GM12892 (cell line): Measurements from ENCODE around the gene TANK. TPM values are rescaled to one million over a fixed set of nuclear protein-coding genes. Genes with fewer than 3 reads are reported as not detected.

ENCODE experiments used
- DNase-seq: peaks from one replicate; pipeline ENCODE4 v3.0.0; 2011; ENCODE audit not compliant: insufficient read length
- FAIRE-seq: peaks from 2 replicates; lab custom pipeline; 2011; peaks lifted over from hg19 to GRCh38; lab: Jason Lieb, UNC
- POLR2A ChIP-seq: IDR thresholded peaks from 2 replicates; pipeline ENCODE4 v1.6.1; 2011; ENCODE audit warnings: low read depth, low read length, control low read depth
- POLR2AphosphoS5 ChIP-seq: IDR thresholded peaks from 2 replicates; pipeline ENCODE4 v1.6.1; 2011; ENCODE audit warnings: low read depth, low read length, control low read depth
- TAF1 ChIP-seq: IDR thresholded peaks from 2 replicates; pipeline ENCODE4 v1.6.1; 2011; ENCODE audit warnings: low read depth, mild to moderate bottlenecking, control low read depth, low read length, borderline replicate concordance
- polyA plus RNA-seq: library from polyadenylated mRNA; unstranded; fragments of >200 nt; gene quantifications from one replicate; pipeline ENCODE4 v1.2.1, GENCODE V29; 2012; ENCODE audit warnings: missing spikeins, inconsistent platforms; ENCODE audit not compliant: missing spikeins

The TANK gene, protein sequence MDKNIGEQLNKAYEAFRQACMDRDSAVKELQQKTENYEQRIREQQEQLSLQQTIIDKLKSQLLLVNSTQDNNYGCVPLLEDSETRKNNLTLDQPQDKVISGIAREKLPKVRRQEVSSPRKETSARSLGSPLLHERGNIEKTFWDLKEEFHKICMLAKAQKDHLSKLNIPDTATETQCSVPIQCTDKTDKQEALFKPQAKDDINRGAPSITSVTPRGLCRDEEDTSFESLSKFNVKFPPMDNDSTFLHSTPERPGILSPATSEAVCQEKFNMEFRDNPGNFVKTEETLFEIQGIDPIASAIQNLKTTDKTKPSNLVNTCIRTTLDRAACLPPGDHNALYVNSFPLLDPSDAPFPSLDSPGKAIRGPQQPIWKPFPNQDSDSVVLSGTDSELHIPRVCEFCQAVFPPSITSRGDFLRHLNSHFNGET
- polyA plus RNA-seq = 75.2 TPM

DNA sequence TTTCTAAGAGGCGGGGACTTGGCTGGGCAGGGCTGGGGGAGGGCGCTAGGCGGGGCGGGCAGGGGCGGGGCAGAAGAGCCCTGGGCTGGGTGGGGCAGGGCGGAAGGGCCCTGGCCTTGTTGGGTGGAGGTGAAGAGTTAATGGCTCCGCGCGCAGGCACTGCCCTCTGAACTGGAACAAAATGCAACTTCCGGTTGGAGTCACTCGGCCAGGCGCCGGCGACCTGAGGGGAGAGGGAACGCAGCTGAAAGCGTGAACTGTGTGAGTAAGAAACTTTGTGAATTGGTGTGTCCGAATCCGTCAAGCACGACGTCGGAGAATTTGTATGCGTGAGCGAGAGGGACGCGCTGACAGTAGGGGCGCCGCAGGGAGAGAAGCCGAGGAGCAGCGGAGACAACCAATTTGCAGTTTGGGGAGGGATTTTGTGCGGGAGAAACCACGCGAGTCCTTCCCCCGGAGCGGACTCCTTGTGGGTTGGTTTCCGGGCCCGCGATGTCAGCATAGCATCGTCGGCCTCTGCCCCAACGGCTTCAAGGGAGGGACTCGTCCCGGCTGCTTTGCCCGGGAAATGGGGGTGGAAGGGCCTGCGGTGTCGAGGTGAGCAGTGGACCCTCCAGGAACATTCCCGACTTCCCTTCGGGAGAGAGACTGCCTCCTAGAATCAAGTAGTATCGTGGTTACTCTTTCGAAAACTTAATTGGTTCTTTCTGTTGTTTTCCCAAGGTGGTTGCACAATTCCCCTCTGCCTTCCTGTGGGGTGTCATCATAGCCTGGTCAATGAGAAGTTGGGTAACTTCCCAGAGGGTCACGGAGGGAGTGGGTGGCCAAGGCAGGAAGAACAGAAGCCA is at the start of gene TANK:
TANK (plus strand) TSS at position 203 of the 848 bp plus-strand sequence. CDS start 19,235 bp downstream, outside the sequence.
- peak; percentile 97 for FAIRE-seq
- peak; percentile 66 for DNase-seq
- TF ChIP-seq POLR2A (peak; percentile 98), TAF1 (peak; percentile 100), POLR2AphosphoS5 (peak; percentile 97)

DNA sequence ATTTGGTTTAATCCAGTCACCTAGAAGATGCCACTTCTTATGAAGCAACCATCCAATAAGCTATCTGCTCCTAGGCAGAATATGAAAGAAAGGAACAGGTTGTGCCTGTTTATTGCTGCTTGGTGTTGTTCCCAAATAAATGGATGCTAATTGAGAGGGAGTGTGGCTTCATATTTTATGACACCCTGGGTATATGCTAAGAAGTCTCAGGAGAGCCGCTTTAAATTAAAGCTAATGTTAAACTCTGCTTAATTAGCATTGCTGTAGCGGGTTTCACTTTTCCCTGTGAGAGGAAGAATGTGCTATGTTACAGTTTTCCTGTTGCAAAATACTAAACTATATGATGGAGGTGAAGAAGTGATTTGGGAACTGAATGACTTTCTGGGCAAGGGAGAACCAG is 48.7 kb upstream of the TANK start:
- TF ChIP-seq POLR2A (no peak), POLR2AphosphoS5 (no peak), TAF1 (no peak)
- DNase-seq (no peak), FAIRE-seq (no peak)

DNA sequence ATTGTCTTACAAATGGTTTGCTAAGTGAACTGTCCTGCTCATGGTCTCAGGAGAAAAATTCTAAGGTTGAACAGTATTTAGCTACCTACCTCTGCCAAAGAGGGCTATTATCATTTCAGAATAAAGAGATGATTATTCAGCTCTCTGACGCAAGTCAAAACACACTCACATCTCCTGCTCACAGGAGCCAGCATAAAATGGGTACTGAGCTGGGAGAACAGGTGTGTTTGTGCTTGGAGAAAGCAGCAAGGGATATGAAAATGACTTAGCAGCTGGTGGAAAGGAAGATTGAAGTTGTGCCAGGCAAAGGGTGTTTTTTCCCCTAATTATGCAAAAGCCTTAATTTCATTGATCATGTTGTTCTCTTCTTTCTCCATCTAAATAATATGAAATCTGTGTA is 47.3 kb upstream of the TANK start:
- FAIRE-seq = no peak
- DNase-seq = no peak

DNA sequence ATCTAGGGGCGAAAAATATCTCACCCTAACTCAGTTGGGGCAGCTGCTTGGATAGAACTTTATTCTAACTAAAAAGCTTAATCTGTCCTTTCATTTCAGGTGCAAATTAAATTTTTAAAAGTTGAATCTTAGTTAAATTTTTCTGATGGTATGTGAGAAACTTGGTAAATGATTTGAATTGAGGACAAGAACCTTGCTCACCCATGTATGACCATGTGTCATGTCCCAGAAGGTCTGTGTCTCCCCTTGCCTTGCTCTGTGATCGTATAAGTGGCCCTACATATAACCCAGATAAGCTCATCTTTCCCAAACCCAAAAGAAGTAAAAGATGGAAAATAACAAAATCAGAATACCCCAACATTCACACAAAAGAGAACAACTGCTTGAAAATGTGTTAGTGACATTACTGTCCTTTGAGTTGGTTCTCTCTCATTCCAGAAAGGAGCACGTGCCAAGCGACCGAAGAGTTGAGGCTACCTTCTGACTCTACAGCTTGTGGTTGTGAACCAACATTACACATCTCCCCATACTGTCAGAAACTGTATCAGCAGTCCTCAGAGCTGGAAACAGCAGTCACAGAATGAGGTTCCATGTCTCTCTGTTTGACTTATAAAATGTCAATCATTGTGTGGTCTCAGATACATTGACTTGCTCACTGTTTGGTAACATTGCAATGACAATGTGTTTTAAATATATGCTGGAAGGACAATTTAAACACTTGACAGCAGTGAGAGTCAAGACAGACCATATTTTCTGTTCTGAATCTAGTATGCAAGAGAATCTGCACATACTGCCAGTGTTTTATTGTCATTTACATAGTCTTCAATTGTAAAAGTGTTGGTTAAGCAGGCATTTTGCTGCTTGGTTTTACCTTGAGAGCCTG is 46.3 kb upstream of the TANK start:
- DNase-seq = no peak
- no peak for TF ChIP-seq POLR2AphosphoS5
- TF ChIP-seq POLR2A = no peak
- no peak for TF ChIP-seq TAF1
- no peak for FAIRE-seq

More for the DNA sequence above, 47.3 kb upstream of the TANK start:
- TF ChIP-seq POLR2A (no peak), POLR2AphosphoS5 (no peak)

DNA sequence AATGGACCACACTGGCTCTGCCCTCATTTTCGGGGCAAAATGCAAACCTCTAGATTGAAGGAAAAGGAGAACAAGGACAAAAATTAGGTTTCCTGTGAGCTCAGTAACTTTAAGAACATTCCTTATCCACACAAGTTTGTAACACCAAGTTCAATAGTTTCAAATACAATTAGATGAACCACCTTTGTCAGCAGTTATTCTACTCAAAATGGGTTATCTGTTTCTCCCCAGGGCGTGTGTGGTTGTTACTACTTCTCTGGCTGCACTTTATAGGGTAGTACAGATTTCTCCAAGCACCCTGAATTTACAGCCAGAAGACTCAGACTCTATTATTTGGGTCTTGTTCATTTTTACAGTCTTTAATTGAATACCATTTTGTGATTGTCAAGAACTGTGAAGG is 45.0 kb upstream of the TANK start:
- FAIRE-seq (no peak), DNase-seq (no peak)
- TF ChIP-seq TAF1 (no peak), POLR2A (no peak), POLR2AphosphoS5 (no peak)

DNA sequence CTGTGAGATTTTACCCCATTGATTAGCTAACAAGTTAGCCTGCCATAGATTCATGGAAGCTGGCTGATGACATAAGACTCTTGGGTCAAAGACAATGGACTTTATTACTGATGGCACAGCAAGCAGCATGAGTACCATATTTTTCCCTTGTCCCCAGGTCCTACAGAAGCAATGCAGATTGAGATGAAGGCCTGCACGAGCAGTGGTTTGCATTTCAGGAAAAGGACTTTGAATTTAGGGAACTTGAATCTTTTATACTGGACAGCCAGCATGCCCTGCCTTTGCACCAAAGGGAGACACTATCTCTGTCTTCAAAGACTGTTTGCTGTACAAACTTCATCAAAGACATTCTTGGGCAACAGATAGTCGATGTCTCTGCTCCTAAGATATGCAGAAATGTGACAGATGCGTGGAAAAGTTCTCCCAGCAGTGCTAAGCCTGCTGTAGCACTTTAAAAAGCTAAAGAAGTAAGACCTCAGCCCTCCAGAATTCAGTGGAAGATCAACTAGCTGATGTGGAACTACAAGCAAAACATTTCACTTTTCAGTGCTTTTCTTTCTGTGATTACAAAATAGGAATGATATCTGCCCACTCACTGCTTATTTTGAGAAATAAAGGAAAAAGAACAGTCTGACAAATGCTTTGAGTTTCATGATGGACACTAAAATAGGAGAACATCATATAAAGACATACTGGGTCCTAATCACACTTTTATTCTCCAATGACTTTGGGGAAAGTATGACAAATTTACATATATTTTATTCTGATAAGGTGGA is 44.4 kb upstream of the TANK start:
- FAIRE-seq = no peak
- TF ChIP-seq POLR2A (no peak), TAF1 (no peak), POLR2AphosphoS5 (no peak)

DNA sequence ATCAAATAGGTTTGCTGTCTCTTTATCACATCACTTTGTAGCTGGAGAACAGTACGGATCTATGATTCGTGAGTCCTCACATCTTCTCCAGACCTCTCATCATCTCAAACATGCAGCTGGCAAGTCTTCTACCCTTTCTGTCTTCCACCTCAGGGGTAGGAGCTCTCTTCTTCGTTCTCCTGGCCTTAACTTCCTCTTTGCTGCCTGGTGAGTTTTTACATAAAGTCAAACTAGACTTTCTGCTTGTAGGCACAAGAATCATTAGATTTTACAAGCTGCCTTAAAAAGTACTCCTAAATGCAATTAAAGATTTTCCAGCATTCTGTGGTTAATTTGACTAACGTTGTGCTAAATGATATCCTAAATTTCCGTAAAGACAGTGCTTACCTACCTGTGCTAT is 43.7 kb upstream of the TANK start:
- FAIRE-seq = no peak
- no peak for DNase-seq
- TF ChIP-seq POLR2A (no peak), POLR2AphosphoS5 (no peak), TAF1 (no peak)

More for the DNA sequence above, 44.4 kb upstream of the TANK start:
- no peak for DNase-seq

DNA sequence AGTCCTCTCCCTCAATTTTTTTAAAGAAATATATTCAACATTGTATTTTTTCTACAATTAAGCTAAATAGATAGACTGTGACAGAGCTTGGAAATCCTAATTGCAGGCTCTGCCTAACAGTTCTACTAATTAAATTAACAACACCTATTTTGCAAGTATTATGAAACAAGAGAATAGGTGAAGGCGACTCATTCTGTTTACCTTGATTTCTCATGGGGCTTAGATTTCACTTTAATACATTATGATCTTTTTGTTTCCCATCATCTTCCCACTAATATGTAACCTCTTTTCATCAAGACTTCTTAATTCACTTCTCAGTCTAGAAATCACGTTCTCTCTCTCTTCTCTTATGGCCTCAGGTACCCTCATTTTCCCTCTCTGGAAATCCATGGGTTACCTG is 42.7 kb upstream of the TANK start:
- no peak for FAIRE-seq
- TF ChIP-seq POLR2A (no peak), TAF1 (no peak)
- DNase-seq = no peak

DNA sequence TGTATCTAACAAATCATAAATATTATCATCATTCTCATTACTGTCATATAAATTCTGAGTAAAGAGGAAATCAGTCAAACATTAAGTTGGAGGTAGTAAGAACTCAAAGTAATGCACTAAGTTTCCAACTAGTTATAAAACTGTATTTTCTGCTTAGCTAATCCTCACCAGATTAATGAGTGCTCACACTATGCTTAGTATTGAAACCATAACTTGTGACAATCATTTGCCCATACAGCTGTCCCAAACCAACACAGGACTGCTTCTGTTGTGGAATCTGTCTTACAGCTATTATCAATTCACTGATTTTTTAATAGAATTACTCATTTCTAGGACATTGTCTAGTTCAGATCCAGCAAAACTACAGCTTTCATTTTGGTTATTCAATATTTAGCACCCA is 41.5 kb upstream of the TANK start:
- DNase-seq (no peak), FAIRE-seq (no peak)
- TF ChIP-seq POLR2AphosphoS5 (no peak), TAF1 (no peak), POLR2A (no peak)

DNA sequence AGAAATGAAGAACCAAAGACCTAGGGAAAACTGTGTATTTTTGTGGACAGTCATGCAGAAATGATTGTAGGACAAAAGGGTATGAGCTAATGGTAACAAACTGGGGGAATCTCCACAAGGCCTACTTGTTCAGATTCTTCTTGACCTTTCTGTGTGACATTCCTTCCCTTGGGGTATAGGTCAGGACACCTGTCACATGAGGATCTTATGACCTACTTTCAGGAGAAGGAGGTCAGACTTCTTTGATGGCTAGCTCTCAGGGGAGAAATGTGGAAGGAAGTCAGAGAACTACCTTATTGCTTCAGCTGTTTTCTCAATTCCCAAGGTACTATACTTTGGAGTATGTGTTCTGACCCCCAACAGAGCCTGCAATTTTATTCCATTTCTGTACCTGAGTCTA is 40.7 kb upstream of the TANK start:
- no peak for TF ChIP-seq POLR2A
- TF ChIP-seq TAF1 = no peak
- TF ChIP-seq POLR2AphosphoS5 = no peak
- no peak for DNase-seq
- no peak for FAIRE-seq
